DOHH2 (cell line): ENCODE results near the gene MRPS26.

Experiments
- H3F3A ChIP-seq: fragments of 200-600 bp; sonication (generic), shearing (Covaris generic); 2 replicates; pipeline ENCODE4 v1.6.0; 2016; ENCODE audit warnings: antibody characterized with exemption, mild to moderate bottlenecking; ENCODE audit not compliant: control insufficient read depth, insufficient read depth
- H3K27ac ChIP-seq: fragments of 200-600 bp; sonication (generic); 2 replicates; pipeline ENCODE4 v1.5.1; 2014; ENCODE audit warnings: low read depth, mild to moderate bottlenecking, low read length, moderate library complexity
- H3K27me3 ChIP-seq: fragments of 200-600 bp; sonication (generic); 2 replicates; pipeline ENCODE4 v1.6.1; 2014; ENCODE audit warnings: mild to moderate bottlenecking, low read length, mixed read lengths; ENCODE audit not compliant: control insufficient read depth
- H3K36me3 ChIP-seq: fragments of 200-600 bp; sonication (generic); 2 replicates; pipeline ENCODE4 v1.6.1; 2014; ENCODE audit warnings: mild to moderate bottlenecking, low read length, moderate library complexity, mixed read lengths; ENCODE audit not compliant: control insufficient read depth
- H3K4me1 ChIP-seq: fragments of 200-600 bp; sonication (generic); 2 replicates; pipeline ENCODE4 v1.6.1; 2014; ENCODE audit warnings: mild to moderate bottlenecking, low read length, mixed read lengths; ENCODE audit not compliant: control insufficient read depth
- H3K4me2 ChIP-seq: fragments of 200-600 bp; sonication (generic); 2 replicates; pipeline ENCODE4 v1.6.0; 2014; ENCODE audit warnings: mild to moderate bottlenecking, low read length, moderate library complexity
- H3K4me3 ChIP-seq: fragments of 200-600 bp; sonication (generic); 2 replicates; pipeline ENCODE4 v1.5.1; 2014; ENCODE audit warnings: mild to moderate bottlenecking, low read length, mixed read lengths
- H3K79me2 ChIP-seq: fragments of 200-600 bp; sonication (generic); 2 replicates; pipeline ENCODE4 v1.6.1; 2014; ENCODE audit warnings: mild to moderate bottlenecking, low read length, mixed read lengths; ENCODE audit not compliant: control insufficient read depth
- H3K9me2 ChIP-seq: fragments of 200-600 bp; sonication (generic); replicated peaks from 2 replicates; pipeline ENCODE4 v1.6.1; 2014; ENCODE audit warnings: mild to moderate bottlenecking, low read length, mixed read lengths; ENCODE audit not compliant: control insufficient read depth
- H3K9me3 ChIP-seq: fragments of 200-600 bp; sonication (generic); 2 replicates; pipeline ENCODE4 v1.6.1; 2014; ENCODE audit warnings: antibody characterized with exemption, low read length, mixed read lengths; ENCODE audit not compliant: control insufficient read depth, insufficient read depth
- H4K20me1 ChIP-seq: fragments of 200-600 bp; sonication (generic); 2 replicates; pipeline ENCODE4 v1.6.0; 2014; ENCODE audit warnings: low read depth, mild to moderate bottlenecking, antibody characterized with exemption, low read length, moderate library complexity; ENCODE audit not compliant: control insufficient read depth, insufficient read depth
- CTCF ChIP-seq: fragments of 200-600 bp; sonication (generic); IDR thresholded peaks from one replicate; pipeline ENCODE4 v1.5.1; 2014; ENCODE audit warnings: antibody characterized with exemption, mild to moderate bottlenecking, low read depth, low read length; ENCODE audit not compliant: poor library complexity, severe bottlenecking
- EZH2phosphoT487 ChIP-seq: fragments of 200-600 bp; sonication (generic); IDR thresholded peaks from 2 replicates; pipeline ENCODE4 v1.6.1; 2017; ENCODE audit warnings: borderline replicate concordance, mild to moderate bottlenecking, antibody characterized with exemption, low read length, moderate library complexity, mixed read lengths

The MRPS26 gene

GRCh38 chr20:3038454-3038853 is 7.4 kb upstream of the MRPS26 start:
- H3K4me1 ChIP-seq, result no peaks in the 10 kb centered on the region
- no peaks in the 10 kb centered on the region for H3K27me3 ChIP-seq
- H3K79me2 ChIP-seq, result no peaks in the 10 kb centered on the region
- no peak overlapping the region for H3K4me2 ChIP-seq
- H3F3A ChIP-seq, result 0 out of 2 replicates have a peak, but pooled peaks cover 4% of the 10 kb centered on the region
- peaks cover 50% of the 10 kb centered on the region for H3K36me3 ChIP-seq
- no peak overlapping the region for H3K27ac ChIP-seq
- H3K9me3 ChIP-seq, result no peaks in the 10 kb centered on the region
- TF ChIP-seq EZH2phosphoT487 (no peak), CTCF (no peak)
- H4K20me1 ChIP-seq, result no peaks in the 10 kb centered on the region
- H3K9me2 ChIP-seq, result no peaks in the 10 kb centered on the region
- no peak overlapping the region for H3K4me3 ChIP-seq

DNA sequence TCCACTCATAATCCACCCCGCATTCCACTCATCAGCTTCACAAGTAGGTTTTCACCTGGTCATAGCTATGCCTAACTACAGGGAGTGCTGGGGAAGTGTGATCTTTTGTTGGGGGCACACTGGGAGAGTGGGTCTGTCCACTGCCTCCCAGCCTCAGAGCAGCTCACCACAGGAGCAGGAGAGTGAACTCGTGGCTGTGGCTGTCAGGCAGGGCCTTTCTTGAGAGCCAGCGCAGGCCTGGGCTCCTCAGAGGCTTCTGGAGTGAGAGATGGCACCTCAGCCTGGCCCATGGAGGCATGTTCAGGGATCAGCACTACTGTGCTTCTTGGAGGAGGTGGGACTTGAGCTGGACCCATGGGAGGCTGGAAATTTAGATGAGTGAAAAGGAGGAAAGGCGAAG is 6.4 kb upstream of the MRPS26 start:
- H3K4me2 ChIP-seq, result no peak overlapping the region
- H3K36me3 ChIP-seq, result peaks cover 50% of the 10 kb centered on the region
- H3K4me1 ChIP-seq, result no peaks in the 10 kb centered on the region
- H3K27me3 ChIP-seq, result no peaks in the 10 kb centered on the region
- TF ChIP-seq CTCF, result no peak
- H4K20me1 ChIP-seq, result no peaks in the 10 kb centered on the region
- H3K9me2 ChIP-seq, result no peaks in the 10 kb centered on the region
- H3F3A ChIP-seq, result 0 out of 2 replicates have a peak, but pooled peaks cover 4% of the 10 kb centered on the region
- no peaks in the 10 kb centered on the region for H3K79me2 ChIP-seq
- H3K9me3 ChIP-seq, result no peaks in the 10 kb centered on the region
- no peak overlapping the region for H3K4me3 ChIP-seq
- H3K27ac ChIP-seq, result no peak overlapping the region

DNA sequence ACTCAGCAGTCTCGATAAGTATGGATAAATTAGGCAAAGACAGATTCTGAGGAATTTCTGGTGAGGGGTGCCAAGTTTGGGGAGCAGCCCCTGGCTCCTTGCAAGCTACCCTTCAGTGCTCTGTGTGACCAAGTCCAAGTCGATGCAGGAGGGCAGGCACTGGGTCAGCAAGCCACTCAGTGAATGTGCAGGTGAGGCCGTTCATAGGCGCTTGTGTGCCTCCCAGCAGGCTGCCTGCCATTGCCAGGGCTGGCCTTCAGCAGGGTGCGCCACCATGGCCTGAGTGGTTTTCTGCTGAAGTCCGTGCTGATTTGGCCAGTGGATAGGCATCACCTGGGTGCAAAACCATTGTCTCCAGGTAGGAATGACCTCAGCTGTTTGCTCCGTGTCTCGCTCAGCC is 5.8 kb upstream of the MRPS26 start:
- Histone ChIP-seq H3K4me2 (no peak overlapping the region), H4K20me1 (no peaks in the 10 kb centered on the region), H3K9me2 (no peaks in the 10 kb centered on the region), H3K4me3 (no peak overlapping the region), H3K79me2 (no peaks in the 10 kb centered on the region), H3K36me3 (peaks cover 50% of the 10 kb centered on the region), H3K27ac (no peak overlapping the region), H3K4me1 (peaks cover 4% of the 10 kb centered on the region), H3F3A (0 out of 2 replicates have a peak, but pooled peaks cover 4% of the 10 kb centered on the region), H3K27me3 (no peaks in the 10 kb centered on the region), H3K9me3 (no peaks in the 10 kb centered on the region)
- TF ChIP-seq EZH2phosphoT487 (no peak), CTCF (no peak)

- peaks cover 41% of the 10 kb centered on the region for H3K36me3 ChIP-seq
- no peaks in the 10 kb centered on the region for H3K27me3 ChIP-seq
- H3F3A ChIP-seq, result 0 out of 2 replicates have a peak, but pooled peaks cover 4% of the 10 kb centered on the region
- no peak overlapping the region for H3K27ac ChIP-seq
- no peaks in the 10 kb centered on the region for H3K9me3 ChIP-seq
- no peak overlapping the region for H3K4me2 ChIP-seq
- no peak overlapping the region for H3K4me3 ChIP-seq
- H3K79me2 ChIP-seq, result peaks cover 10% of the 10 kb centered on the region
- no peaks in the 10 kb centered on the region for H4K20me1 ChIP-seq
- H3K4me1 ChIP-seq, result peaks cover 11% of the 10 kb centered on the region
- H3K9me2 ChIP-seq, result no peaks in the 10 kb centered on the region
- TF ChIP-seq CTCF, result no peak
- TF ChIP-seq EZH2phosphoT487, result no peak
These were observed 3.9 kb upstream of the MRPS26 start for GRCh38 chr20:3041854-3042409.
